IMR-90 (cell line): ENCODE data around the gene AKAP13. TPM values are rescaled to one million over a fixed set of nuclear protein-coding genes. Genes with fewer than 3 reads are reported as not detected.

Experiments used
- ATAC-seq: fragments of 200-7000 bp; cut with Tn5 transposase; 2 replicates; pipeline ENCODE4 v1.9.1; 2020; ENCODE audit warnings: low read depth, mild to moderate bottlenecking, moderate library complexity
- BruUV-seq: library from RNA; stranded (reverse); fragments of 400-500 nt; replicated peaks from 2 replicates; lab custom pipeline; 2021; lab: Mats Ljungman, UMichigan
- CTCF ChIA-PET: fragments of 300-600 bp; formaldehyde crosslinking; extraction: SDS; loops from one replicate; lab custom pipeline; 2021; ENCODE audit warnings: antibody characterized with exemption; lab: Yijun Ruan, JAX
- POLR2A ChIA-PET: fragments of 300-600 bp; sonication (Branson Sonifier 250); formaldehyde crosslinking; loops from one replicate; lab custom pipeline; 2022; ENCODE audit warnings: antibody characterized with exemption; ENCODE audit not compliant: unreplicated experiment; lab: Charles Lee
- DNase-seq: peaks from one replicate; pipeline ENCODE4 v3.0.0; 2013
- H2AFZ ChIP-seq: replicated peaks from 2 replicates; pipeline ENCODE3; 2013; ENCODE audit warnings: low read length, mild to moderate bottlenecking; ENCODE audit not compliant: poor library complexity
- H2AK5ac ChIP-seq: 2 replicates; pipeline ENCODE4 v1.6.1; 2013; ENCODE audit warnings: low read depth, low read length, inconsistent platforms
- H2AK9ac ChIP-seq: replicated peaks from 2 replicates; pipeline ENCODE3; 2013; ENCODE audit warnings: mild to moderate bottlenecking, low read depth, low read length, moderate library complexity; ENCODE audit not compliant: poor library complexity
- H2BK120ac ChIP-seq: 2 replicates; pipeline ENCODE4 v1.6.1; 2013; ENCODE audit warnings: low read depth, low read length, inconsistent platforms
- H2BK15ac ChIP-seq: 3 replicates; pipeline ENCODE4 v1.6.1; 2013; ENCODE audit warnings: low read depth, low read length, inconsistent platforms
- H2BK20ac ChIP-seq: 2 replicates; pipeline ENCODE4 v1.6.1; 2013; ENCODE audit warnings: low read depth, mild to moderate bottlenecking, inconsistent platforms, low read length, moderate library complexity
- H2BK5ac ChIP-seq: 2 replicates; pipeline ENCODE4 v1.6.1; 2013; ENCODE audit warnings: mild to moderate bottlenecking, low read depth, low read length, inconsistent platforms; ENCODE audit not compliant: poor library complexity, severe bottlenecking
- H3K14ac ChIP-seq: replicated peaks from 2 replicates; pipeline ENCODE4 v1.6.1; 2013; ENCODE audit warnings: low read depth, low read length, inconsistent platforms
- H3K18ac ChIP-seq: 2 replicates; pipeline ENCODE4 v1.6.1; 2013; ENCODE audit warnings: low read depth, low read length, control low read depth
- H3K23ac ChIP-seq: 2 replicates; pipeline ENCODE4 v1.6.1; 2013; ENCODE audit warnings: low read depth, low read length, inconsistent platforms
- H3K27ac ChIP-seq: 2 replicates; pipeline ENCODE4 v1.5.1; 2013; ENCODE audit warnings: mild to moderate bottlenecking, control low read depth, low read length; ENCODE audit not compliant: insufficient read depth
- H3K27me3 ChIP-seq: 2 replicates; pipeline ENCODE4 v1.6.1; 2013; ENCODE audit warnings: low read length; ENCODE audit not compliant: control insufficient read depth, insufficient read depth
- H3K36me3 ChIP-seq: 2 replicates; pipeline ENCODE4 v1.6.1; 2013; ENCODE audit warnings: low read length, mixed read lengths; ENCODE audit not compliant: control insufficient read depth, insufficient read depth
- H3K4ac ChIP-seq: 2 replicates; pipeline ENCODE4 v1.6.1; 2013; ENCODE audit warnings: low read depth, low read length, inconsistent platforms
- H3K4me1 ChIP-seq: 2 replicates; pipeline ENCODE4 v1.6.1; 2013; ENCODE audit warnings: low read length, mixed read lengths; ENCODE audit not compliant: control insufficient read depth, insufficient read depth
- H3K4me2 ChIP-seq: 2 replicates; pipeline ENCODE4 v1.6.1; 2013; ENCODE audit warnings: low read depth, mild to moderate bottlenecking, control low read depth, low read length, moderate library complexity
- H3K4me3 ChIP-seq: 2 replicates; pipeline ENCODE4 v1.5.1; 2013; ENCODE audit warnings: low read depth, mild to moderate bottlenecking, control low read depth, low read length, moderate library complexity; ENCODE audit not compliant: insufficient read depth
- H3K56ac ChIP-seq: 2 replicates; pipeline ENCODE4 v1.6.1; 2013; ENCODE audit warnings: low read length, inconsistent platforms; ENCODE audit not compliant: insufficient read depth; ENCODE audit errors: extremely low read depth
- H3K79me1 ChIP-seq, 2 experiments: 2 replicates each; pipeline ENCODE4 v1.6.1; 2013; ENCODE audit warnings: low read length in 2 of 2, inconsistent platforms in 1 of 2, low read depth in 1 of 2
- H3K9ac ChIP-seq: 2 replicates; pipeline ENCODE4 v1.6.1; 2013; ENCODE audit warnings: low read depth, low read length, control low read depth
- H3K9me1 ChIP-seq: 2 replicates; pipeline ENCODE4 v1.6.1; 2013; ENCODE audit warnings: low read length, inconsistent platforms; ENCODE audit not compliant: insufficient read depth
- H3K9me3 ChIP-seq: 2 replicates; pipeline ENCODE4 v1.6.1; 2013; ENCODE audit warnings: low read length; ENCODE audit not compliant: control insufficient read depth, insufficient read depth
- H4K20me1 ChIP-seq: 2 replicates; pipeline ENCODE4 v1.6.1; 2013; ENCODE audit warnings: low read length, inconsistent platforms; ENCODE audit not compliant: insufficient read depth
- H4K5ac ChIP-seq: 2 replicates; pipeline ENCODE4 v1.6.1; 2013; ENCODE audit warnings: mild to moderate bottlenecking, low read depth, low read length, control low read depth
- H4K8ac ChIP-seq, 2 experiments: 2 replicates each; pipeline ENCODE4 v1.6.1; 2013; ENCODE audit warnings: low read depth in 2 of 2, low read length in 2 of 2, control low read depth in 1 of 2, inconsistent platforms in 1 of 2
- H4K91ac ChIP-seq: 2 replicates; pipeline ENCODE4 v1.6.1; 2013; ENCODE audit warnings: low read depth, low read length, inconsistent platforms; ENCODE audit not compliant: insufficient read depth
- BHLHE40 ChIP-seq: fragments of 150-350 bp; IDR thresholded peaks from 2 replicates; pipeline ENCODE4 v1.6.1; 2016; ENCODE audit warnings: mild to moderate bottlenecking, low read depth, low read length
- NFE2L2 ChIP-seq: fragments of 150-350 bp; IDR thresholded peaks from 2 replicates; pipeline ENCODE4 v1.6.1; 2016; ENCODE audit warnings: low read depth, mild to moderate bottlenecking, low read length
- RAD21 ChIP-seq: IDR thresholded peaks from 2 replicates; pipeline ENCODE4 v1.6.1; 2012; ENCODE audit warnings: low read length, improper control_type of control experiment
- SMC3 ChIP-seq: fragments of 150-350 bp; IDR thresholded peaks from 2 replicates; pipeline ENCODE4 v1.6.1; 2016; ENCODE audit warnings: low read depth, mild to moderate bottlenecking, antibody characterized with exemption, low read length, moderate library complexity
- WGBS, 2 experiments: methylation state at CpG; one replicate each; pipeline versions ENCODE4 v1.1.5 to v1.1.7; 2013; ENCODE audit warnings: missing lambda C conversion rate in 2 of 2; ENCODE audit not compliant: insufficient read length in 1 of 2; ENCODE audit errors: extremely low coverage in 2 of 2; 5-methylcytosine and 5-hydroxymethylcytosine counted together
- dilution Hi-C: fragments of 300-500 bp; cut with HindIII; formaldehyde crosslinking; loops from one replicate; pipeline ENCODE4 v1.14.3; 2018; ENCODE audit warnings: low sequenced_read_pairs; ENCODE audit not compliant: unreplicated experiment
- in situ Hi-C: fragments of 300-500 bp; cut with MboI; formaldehyde crosslinking; loops from 3 replicates; pipeline ENCODE4 v1.14.3; 2019; ENCODE audit warnings: low sequenced_read_pairs, inconsistent platforms, mixed read lengths
- intact Hi-C: fragments of 100-400 bp; cut with micrococcal nuclease; formaldehyde crosslinking; loops from 2 replicates; pipeline ENCODE4 v1.10.0; 2022
- polyA plus RNA-seq, 3 experiments: library from polyadenylated mRNA; depleted of rRNA; stranded (reverse); fragments of >200 nt; gene quantifications; 2 replicates each; pipeline ENCODE4 v1.2.3, GENCODE V29; 2012; ENCODE audit warnings: low replicate concordance in 1 of 3
- total RNA-seq: library from RNA; depleted of rRNA; stranded (reverse); fragments of >200 nt; gene quantifications from 2 replicates; pipeline ENCODE4 v1.2.3, GENCODE V29; 2012
- TF ChIP-seq, protein P1 (sequence below): fragments of 150-350 bp; IDR thresholded peaks from 2 replicates; pipeline ENCODE4 v1.6.1; 2016; ENCODE audit warnings: low read depth, mild to moderate bottlenecking, low read length, moderate library complexity, borderline replicate concordance

Gene AKAP13
- total and polyA plus RNA-seq, 2 of the 4 experiments (the other 2 are of a cell fraction): 10.4 to 46.4 TPM

- in situ Hi-C loops: no loop called here
- H2AK5ac ChIP-seq: no peak overlapping the region
These were observed 19.2 kb downstream of the AKAP13 start for GRCh38 chr15:85399627-85400026.

More at GRCh38 chr15:85399627-85400026, 19.2 kb downstream of the AKAP13 start:
- no TSS peak for BruUV-seq
- no peak overlapping the region for H4K91ac ChIP-seq
- H2BK15ac ChIP-seq: no peak overlapping the region
- no peak overlapping the region for H3K56ac ChIP-seq
- no peak overlapping the region for H3K9ac ChIP-seq
- H3K9me1 ChIP-seq: peaks cover 4% of the 10 kb centered on the region
- no peak overlapping the region for H2BK20ac ChIP-seq
- no peak overlapping the region for H4K5ac ChIP-seq
- intact Hi-C loops: no loop called here
- no peaks in the 10 kb centered on the region for H3K9me3 ChIP-seq
- no peak overlapping the region for H2BK120ac ChIP-seq
- no peak overlapping the region for H3K18ac ChIP-seq
- POLR2A ChIA-PET: no interaction called here
- no peak overlapping the region for H3K4me2 ChIP-seq
- H2BK5ac ChIP-seq: no peak overlapping the region
- peaks cover 26 to 73% of the 10 kb centered on the region in 2 experiments for H3K79me1 ChIP-seq
- no peaks in the 10 kb centered on the region for H3K36me3 ChIP-seq
- no peak overlapping the region for H3K4ac ChIP-seq
- H4K8ac ChIP-seq: no peak overlapping the region
- no peak overlapping the region for H2AFZ ChIP-seq
- dilution Hi-C loops: no loop called here
- H3K23ac ChIP-seq: no peak overlapping the region
- TF ChIP-seq NFE2L2 (no peak), RAD21 (no peak), BHLHE40 (no peak), SMC3 (no peak)
- TF ChIP-seq, protein P1, sequence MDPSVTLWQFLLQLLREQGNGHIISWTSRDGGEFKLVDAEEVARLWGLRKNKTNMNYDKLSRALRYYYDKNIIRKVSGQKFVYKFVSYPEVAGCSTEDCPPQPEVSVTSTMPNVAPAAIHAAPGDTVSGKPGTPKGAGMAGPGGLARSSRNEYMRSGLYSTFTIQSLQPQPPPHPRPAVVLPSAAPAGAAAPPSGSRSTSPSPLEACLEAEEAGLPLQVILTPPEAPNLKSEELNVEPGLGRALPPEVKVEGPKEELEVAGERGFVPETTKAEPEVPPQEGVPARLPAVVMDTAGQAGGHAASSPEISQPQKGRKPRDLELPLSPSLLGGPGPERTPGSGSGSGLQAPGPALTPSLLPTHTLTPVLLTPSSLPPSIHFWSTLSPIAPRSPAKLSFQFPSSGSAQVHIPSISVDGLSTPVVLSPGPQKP: no peak
- H3K14ac ChIP-seq: no peak overlapping the region
- ATAC-seq (no peak), DNase-seq (no peak)
- H4K20me1 ChIP-seq: peaks cover 17% of the 10 kb centered on the region; the same call in 1 of the 2 replicates
- peaks cover 18% of the 10 kb centered on the region; the same call in 1 of the 2 replicates for H3K4me1 ChIP-seq
- H3K4me3 ChIP-seq: no peak overlapping the region
- no peak overlapping the region for H3K27ac ChIP-seq
- CTCF ChIA-PET: interaction anchor here (1.1 kb wide), 1 partner anchor 18 kb away, joined by 3 read pairs; no protein-coding TSS in a partner anchor
- H3K27me3 ChIP-seq: no peaks in the 10 kb centered on the region
- 100% methylated on average over 1 of the region's 5 CpGs; no CpG with 5 or more reads in 1 of the 2 experiments for WGBS, 2 experiments
- no peak overlapping the region for H2AK9ac ChIP-seq
